ENCODE measurements around the gene GOLGA6L7.
"Not testable (repeated sequence)": the region's sequence is repeated elsewhere in the genome, so short reads cannot be mapped to it uniquely, and the experiment has no call there.

Gene GOLGA6L7

DNA sequence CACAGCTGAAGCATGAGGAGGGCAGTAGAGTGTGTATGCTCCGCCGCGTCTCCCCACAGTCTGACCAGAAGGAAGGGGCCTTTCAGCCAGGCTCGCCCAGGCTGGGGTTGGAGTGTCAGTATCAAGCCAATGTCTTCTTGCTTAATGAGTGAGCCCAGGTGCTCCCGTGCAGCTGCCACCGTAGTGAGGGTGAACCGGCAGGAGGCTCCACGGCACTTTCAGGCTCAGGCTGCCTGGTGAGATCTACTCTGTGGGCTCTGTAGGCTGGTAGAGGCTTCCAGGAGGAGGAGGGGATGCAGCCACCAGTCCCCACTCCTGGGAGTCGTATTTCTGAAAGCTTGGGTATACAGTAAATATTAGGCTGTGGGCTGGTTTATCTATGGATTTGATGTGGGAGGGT, 8.2 kb downstream of the GOLGA6L7 start:
- not testable (repeated sequence) for DNase-seq

DNA sequence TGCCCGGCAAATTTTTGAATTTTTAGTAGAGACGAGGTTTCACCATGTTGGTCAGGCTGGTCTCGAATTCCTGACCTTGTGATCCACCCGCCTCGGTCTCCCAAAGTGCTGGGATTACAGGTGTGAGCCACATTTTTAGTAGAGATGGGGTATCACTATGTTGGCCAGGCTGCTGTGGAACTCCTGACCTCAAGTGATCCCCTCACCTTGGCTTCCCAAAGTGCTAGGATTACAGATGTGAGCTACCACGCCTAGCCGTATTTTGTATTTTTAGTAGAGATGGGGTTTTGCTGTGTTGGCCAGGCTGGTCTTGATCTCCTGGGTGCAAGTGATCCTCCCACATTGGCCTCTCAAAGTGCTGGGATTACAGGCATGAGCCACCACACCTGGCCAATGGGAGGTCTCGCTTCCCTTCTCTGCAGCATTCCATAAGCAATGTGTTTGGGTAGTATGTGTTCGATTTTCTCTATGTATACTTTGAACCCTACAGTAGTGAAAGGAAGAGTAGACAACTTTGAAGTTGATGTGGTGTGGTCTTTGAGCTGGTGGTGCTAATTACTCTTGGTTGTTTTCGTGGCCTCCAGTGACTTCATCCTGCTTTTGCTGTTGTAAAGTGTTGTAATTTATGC, 13.4 kb downstream of the GOLGA6L7 start:
- not testable (repeated sequence) for DNase-seq

DNA sequence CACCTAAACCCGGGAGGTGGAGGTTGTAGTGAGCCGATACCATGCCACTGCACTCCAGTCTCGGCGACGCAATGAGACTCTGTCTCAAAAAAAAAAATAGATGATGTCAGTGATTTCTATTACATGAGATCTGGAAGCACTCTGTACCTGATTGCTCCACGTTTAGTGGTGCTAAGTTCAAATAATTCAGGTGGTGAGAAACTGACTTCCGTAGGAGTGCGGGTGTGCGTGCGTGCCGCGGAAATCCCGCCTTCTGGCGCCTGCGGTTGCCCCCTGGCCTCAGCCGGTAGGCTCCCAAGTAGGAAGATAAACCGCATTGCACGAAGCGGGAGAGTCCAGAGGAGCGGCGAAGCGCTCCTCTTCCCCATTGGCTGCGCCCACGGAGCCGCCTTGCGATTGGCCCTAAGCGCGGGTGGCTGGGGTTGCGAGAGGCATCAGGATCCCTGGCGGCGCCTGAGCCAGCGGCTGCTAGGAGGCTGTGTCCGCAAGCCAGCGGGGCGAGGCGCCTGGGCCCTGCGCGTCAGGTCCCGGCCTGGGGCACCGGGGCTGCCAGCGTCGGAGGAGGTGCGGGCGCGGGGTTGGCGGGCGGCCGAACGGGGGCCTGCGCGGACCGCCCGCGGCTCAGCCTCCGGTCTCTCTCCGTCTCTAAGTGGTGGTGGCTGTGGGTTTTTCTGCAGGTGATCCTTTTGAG, 16.4 kb downstream of the GOLGA6L7 start:
- DNase-seq: peak; percentile 81

- DNase-seq: not testable (repeated sequence)
Observed at GRCh38 chr15:28821420-28821819, 27.0 kb downstream of the GOLGA6L7 start.

GRCh38 chr15:28819930-28820295, 28.5 kb downstream of the GOLGA6L7 start:
- not testable (repeated sequence) for DNase-seq

GRCh38 chr15:28819019-28819929, 29.2 kb downstream of the GOLGA6L7 start:
- peak; percentile 12 for DNase-seq

GRCh38 chr15:28818168-28818567, 30.3 kb downstream of the GOLGA6L7 start:
- not testable (repeated sequence) for DNase-seq

DNA sequence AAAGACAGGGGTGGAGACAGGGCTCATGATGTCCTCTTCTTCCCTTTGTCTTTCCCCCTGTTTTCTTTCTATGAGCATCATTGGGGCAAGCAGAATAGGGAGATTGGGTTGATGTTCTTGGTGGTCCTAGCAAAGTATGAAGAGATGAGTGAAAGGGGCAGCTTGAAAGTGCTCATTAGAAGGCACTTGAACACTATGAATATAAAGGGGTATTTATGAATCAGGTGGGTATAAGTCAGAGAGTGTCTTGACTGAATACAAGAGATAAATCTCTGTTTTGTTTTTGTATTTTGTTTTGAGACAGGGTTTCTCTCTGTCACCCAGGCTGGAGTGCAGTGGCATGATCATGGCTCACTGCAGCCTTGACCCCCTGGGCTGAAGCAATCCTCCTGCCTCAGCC, 34.4 kb downstream of the GOLGA6L7 start:
- DNase-seq: not testable (repeated sequence)

DNA sequence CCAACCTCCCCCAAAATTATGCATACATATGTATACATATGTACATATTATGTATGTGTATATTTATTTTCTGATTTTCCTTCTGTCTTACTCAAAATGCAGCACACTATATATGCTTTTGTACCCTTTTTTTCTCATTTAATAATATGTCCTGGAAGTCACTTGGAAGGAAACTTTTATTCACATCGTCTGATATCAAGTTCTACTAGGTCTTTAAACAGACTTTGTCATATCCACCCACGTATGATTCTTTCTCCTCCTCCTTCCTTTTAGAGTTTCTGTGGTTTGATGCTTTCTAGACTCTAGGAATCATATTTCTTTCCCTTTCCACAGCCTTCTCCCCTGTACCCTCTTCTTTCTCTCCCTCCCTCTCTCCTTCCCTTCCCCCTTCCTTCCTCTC, 35.1 kb downstream of the GOLGA6L7 start:
- not testable (repeated sequence) for DNase-seq

DNA sequence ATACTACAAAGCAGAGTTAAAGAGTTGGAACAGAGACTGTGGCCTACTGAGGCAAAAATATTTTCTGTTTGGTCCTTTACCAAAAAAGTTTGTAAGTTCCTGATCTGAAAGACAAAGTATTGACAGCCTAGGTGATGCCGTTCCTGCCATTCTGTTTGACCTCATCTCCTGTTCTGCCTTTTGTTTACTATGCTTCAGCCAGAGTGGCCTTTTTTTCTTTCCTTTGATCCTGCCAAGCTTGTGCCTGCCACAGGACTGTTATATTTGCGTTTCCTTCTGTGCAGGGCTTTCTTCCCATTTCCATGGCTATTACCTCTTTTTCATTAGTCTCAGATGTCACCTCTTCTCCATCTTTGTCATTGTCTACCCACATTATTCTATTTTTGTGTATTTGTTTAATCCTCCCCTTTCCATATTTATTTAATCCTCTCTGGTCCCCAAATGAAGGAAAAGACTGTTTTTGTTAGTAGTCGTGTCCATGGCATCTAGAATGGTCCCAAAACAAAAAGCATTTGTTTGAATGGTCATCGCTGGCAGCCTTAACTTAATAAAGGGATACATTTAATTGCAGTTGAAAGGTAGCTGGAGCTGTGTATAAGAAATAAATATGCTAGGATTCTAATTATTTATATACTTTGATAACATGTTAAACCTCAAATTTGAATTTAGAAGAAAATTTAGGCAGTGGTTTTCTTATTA, 36.4 kb downstream of the GOLGA6L7 start:
- DNase-seq: not testable (repeated sequence)

DNA sequence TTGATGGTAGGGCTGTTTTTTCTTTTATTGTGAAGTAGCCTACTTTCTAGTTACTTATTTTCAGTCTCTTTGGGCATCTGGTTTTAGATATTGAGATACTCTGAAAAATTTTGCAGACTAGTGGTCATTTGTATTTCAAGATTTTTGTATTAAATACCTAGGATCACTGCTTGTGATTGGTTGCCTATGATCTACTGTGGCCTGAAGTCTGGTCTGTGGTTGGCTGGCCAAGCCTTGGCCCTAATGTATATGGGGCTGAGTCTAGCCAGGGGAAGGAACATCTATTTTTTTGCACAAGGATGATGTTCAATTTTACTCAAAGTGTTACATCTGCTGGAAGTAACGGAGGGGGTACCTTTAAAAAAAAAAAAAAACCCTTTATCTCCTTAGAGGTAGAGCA, 38.0 kb downstream of the GOLGA6L7 start:
- not testable (repeated sequence) for DNase-seq

- DNase-seq: not testable (repeated sequence)
Observed at GRCh38 chr15:28808136-28808535, 40.3 kb downstream of the GOLGA6L7 start.

GRCh38 chr15:28800366-28800765, 48.1 kb downstream of the GOLGA6L7 start:
- DNase-seq: not testable (repeated sequence)

GRCh38 chr15:28798234-28798633, 50.2 kb downstream of the GOLGA6L7 start:
- DNase-seq: not testable (repeated sequence)

GRCh38 chr15:28794231-28794630, 54.2 kb downstream of the GOLGA6L7 start:
- DNase-seq: not testable (repeated sequence)

Data from CD4-positive, alpha-beta T cell treated with Interleukin-6 for 4 hours (primary cell).